ENCODE results near the gene MICA.

GRCh38 chr6:31359581-31359980 is 43.8 kb upstream of the MICA start:
- TF ChIP-seq CTCF (IDR thresholded peaks at IDR 0.05) (no peak), POLR2A (IDR thresholded peaks at IDR 0.05) (no peak), POLR2AphosphoS5 (IDR thresholded peaks at IDR 0.05; ENCODE audit: insufficient read depth in 1 of 2, low read depth in 1 of 2) (no peak)
